HG03025 (cell line): ENCODE measurements around the gene ACOXL.
A peak's percentile ranks its signal among the peaks of the same experiment; 100 is the strongest.

Experiments used
- ATAC-seq: cut with Tn5 transposase; IDR thresholded peaks from one replicate; pipeline ENCODE4 v1.9.1; 2021; ENCODE audit warnings: mild to moderate bottlenecking, moderate library complexity; ENCODE audit not compliant: unreplicated experiment, low FRiP score

The ACOXL gene

DNA sequence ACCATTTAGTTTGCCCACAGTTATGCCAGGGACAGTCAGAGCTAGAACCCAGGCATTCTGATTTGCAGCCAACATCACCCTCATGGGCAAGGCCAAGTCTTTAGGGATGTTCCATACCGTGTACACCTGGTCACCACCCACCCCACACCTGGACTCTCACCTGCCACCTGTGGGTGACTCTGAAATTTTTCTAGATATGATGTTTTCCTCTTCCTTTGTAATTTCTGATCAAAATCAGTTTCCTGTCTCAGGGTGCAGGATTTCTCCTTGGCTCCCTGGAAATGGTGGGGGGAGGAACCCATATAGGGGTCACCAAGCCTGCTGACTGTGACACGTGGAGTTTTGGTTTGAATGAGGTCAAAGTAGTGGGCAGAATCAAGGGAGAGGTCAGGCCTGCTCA lies 138.2 kb downstream of the ACOXL start:
- no peak for ATAC-seq

DNA sequence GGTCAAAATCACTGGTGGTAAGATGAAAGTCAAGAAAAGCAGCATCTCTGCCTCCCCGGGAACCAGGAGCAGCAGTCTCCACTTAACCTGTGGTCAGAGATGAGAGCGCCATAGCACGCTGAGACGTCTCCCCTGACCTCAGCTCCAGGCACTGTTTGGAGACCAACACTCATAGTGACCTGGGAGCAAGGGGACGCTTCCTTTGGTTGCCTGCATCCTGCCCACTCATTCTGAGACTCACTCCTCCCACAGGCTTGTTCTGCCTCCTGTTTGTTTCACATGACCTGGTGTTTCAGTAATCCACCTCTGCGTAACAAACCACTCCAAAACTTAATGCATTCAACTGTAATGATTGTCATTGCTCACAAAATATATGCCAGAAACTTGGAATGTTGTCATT lies 139.3 kb downstream of the ACOXL start:
- no peak for ATAC-seq

DNA sequence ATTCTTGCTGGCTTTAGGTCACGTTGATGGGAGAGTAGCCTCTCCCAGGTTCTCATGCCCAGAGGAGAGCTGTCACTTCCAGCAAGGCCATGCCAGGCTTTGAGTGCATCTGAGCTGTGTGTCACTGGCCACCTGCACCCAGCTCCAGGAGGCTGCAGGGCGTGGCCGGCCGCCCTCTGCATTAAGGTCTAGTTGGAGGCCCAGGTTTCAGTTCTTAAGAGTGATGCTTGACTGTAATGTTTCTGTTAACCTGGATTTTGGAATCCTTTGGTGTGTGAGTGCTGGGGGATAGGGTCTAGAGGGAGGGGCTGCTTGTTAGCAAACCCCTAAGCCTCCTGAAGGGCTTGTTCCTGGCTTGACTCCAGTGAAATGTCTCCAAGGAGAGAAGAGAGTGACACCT lies 140.1 kb downstream of the ACOXL start:
- ATAC-seq, result no peak

DNA sequence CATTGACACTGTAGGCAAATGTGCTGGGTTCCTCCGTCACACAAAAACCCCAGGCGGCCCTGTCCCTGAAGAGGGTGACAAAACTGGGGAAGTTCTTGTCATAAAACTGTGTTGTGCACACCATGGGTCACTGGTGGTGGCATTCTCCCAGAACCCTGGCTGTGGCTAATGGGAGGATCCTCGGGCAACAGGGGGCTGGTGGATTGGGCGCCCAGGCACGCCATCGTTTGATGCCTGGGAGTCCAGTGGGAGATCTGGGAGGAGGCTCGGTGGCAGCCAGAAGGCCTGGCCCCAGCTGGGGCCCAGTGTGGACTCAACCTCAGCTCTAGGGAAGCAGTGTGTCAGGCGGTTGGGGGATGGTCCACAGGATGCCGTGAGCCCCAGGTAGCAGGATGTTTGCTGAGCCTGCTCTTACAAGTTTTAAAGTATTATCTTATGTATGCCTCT lies 140.7 kb downstream of the ACOXL start:
- no peak for ATAC-seq

DNA sequence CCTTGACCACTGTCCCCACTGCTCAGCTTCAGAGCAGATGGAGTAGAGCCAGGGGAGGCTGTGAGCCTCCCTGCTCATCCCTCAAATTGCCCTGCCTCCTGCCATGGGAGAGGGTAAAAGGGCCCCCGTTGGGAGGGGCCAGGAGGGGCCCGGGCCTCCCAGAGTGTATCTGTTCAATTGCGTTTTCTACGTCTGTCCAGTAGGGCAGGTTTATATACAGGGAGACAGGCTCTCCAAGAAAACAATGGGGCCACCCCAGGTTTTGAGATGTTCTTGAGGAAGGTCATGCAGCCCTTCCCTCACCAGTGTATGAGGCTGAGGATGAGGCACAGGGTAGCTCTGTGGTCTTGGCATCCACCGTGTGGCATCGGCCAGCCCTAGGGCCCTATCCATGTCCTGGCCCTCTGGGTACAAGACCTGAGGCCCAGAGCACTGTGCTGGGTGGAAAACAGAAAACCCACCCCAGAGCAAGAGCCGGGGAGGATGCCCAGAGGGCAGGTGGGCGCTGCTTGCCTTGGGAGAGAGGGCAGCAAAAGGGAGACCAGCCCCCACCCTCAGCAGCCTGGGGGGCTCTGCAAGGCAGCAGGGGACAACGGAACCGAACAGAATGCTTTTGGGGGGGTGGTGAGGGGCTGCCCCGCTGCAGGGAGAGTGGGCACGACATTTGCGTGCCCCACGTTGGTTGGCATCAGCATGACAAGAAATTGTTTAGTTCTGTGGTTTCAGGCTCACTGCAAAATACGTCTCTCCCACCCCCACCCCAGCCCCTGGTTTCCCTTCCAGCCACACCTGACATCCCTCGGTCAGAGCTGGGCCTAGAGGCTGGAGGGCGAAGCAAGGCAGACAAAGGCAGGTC lies 141.5 kb downstream of the ACOXL start:
- ATAC-seq, result no peak

DNA sequence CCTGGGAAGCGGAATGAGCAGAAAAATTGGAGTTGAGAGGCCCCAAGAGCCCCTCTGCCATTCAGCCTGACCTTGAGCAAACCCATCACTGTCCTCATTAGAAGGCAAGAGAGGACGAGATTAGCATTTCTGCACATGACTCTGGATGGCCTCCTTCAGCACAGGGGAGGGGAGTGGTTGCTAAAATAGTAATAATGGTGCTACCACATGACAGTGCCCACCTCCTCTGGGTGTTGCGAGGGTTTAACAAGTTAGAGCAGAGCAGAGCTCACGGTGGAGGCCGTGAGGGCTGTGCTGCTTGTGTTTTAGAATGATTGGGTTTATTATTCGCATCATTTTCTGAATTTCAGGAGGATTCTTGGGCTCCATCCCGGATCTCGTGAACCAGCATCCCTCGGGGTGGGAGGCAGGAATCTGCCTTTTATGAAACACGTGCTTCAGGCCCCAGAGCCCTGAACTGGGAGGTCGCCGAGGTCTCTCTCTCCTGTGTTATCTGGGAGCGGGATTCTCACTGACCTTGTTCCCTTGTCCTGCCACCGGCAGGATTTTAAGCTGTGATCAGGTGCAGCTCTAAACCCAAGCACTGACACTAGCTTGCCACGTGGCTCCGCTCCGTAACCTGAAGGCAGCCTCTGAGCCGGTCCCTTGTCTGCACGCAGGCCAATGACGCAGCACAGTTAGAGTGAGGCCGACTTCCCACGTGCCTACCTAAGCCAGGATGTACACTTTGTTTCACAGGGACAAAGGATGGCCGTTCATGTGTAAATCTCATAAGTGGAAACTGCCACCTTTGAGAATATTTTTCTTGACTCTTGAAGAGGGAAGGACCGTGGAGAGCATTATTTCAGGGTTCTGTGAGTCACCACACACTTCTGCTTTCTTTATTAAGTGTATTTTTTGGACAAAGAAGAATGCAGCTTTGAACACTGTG lies 142.3 kb downstream of the ACOXL start:
- peak; percentile 41 for ATAC-seq

DNA sequence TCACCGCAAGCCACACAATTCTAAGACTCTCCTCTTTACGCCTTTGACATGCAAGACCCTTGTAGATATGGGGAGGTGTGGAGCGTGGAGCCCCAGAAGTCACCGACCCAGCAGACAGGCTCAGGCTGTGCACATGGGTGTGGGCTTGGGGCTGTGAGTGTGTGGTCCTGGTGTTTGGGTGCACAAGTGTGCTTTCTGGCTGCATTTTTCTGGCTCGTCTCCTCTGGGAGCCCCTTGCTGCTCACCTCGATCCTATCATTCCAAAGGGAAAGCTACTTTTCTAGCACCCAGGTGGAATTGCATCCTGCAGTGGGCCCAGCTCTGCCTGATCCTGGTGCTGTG lies 143.0 kb downstream of the ACOXL start:
- ATAC-seq, result no peak

DNA sequence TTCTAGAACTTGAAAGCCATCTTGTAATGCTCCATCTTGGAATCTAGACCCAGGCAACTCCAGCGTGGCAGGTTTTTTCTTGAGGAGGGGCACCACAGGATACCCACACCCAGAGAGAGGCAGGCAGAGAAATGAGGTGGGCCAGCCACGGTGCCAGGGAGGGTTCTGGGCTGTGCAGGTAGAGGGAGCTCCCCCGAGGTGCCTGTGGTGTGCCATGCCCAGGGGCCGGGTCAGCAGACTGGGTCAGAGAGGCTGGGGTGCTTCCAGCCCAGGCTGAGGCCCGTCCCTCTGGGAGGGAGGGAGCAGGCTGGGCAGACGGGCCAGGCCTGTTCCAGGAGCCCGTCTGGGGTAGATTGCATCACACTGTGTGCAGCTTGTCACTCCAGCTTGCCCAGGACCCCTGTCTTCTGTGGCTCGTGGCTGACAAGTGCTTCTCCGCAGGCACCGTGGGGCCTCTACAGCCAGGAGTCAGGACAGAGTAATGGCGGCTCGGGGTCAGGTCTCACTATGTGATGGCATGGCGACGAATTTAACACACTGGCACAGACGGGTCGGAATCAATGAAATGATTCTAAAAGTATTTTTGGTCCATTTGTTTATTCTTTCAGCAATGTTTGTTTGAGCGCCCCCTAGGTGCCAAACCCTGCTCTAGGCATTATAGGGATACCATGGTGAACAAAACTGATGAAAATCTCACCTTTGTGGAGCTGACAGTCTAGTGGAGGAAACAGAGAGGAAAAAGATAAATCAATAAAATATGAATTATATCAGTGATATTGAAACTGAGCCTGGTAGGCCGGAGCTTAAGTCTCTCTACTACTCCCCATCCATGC lies 144.0 kb downstream of the ACOXL start:
- no peak for ATAC-seq

DNA sequence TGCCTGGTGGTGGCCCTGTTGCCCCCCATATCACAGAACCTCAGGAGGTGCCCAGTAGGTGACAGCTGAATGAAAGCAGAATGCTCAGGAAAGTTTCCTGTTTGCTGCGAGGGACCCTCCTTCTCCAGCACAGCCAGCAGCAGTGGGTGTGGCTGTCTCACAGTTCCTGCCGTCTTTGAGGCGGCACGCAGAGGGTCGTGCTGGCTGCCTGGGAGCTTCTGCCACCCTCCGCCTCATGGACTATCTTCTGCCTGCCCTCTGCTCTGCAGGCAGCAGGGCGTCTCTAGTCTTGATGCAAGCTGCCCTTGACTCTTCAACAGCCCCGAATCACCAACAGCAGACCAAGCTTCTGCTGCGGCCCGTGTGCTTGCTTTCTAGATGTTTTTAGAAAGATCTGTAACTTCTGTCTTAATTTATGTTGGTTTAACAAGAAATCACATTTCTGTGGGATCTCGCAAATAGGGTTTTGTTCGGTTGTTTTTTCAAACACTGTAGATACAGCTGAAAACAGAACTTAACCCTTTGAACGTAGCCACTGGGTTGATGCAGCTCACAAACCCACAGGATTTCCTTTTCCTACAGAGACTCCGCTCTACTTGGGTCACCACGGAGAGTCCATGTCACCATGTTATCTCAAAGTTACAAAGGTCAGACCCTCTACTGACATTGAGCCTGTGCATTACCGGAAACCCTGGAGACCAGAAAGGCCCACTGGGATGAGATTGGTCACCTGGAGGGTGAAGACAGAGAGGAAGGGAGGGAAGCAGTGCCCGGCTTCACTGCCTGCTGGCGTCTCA lies 144.9 kb downstream of the ACOXL start:
- ATAC-seq, result no peak

DNA sequence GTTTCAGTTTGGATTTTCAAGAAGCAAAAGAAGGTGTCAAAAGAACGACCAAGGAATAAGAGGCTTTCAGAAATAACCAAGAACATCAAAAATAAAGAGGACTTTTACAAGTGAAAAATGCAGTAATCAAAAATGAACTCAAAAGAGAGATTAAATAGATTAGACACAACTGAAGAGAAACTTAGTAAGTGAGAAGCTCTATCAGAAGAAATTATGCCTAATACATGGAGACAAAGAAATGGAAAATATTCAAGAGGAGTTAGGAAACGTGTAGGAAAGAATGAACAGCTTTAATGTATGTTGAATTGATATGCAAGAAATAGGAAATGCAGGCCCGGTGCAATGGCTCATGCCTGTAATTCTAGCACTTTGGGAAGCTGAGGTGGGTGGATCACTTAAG lies 145.8 kb downstream of the ACOXL start:
- ATAC-seq, result no peak

DNA sequence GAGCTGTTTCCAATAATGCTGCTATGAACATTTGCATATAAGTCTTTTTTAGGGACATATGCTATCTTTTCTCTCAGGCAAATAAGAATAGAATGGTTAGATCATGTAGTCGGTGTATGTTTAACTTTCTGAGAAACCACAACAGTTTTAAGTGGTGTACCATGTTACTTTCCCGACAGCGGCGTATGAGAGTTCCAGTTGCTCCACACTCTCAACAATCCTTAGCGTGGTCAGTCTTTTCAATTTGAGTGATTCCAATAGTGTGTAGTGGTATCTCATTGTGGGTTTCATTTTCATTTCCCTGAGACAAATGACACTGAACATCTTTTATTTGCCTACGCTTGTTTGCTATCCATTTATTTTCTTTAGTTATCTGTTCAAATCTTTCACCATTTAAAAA lies 149.5 kb downstream of the ACOXL start:
- ATAC-seq, result no peak

DNA sequence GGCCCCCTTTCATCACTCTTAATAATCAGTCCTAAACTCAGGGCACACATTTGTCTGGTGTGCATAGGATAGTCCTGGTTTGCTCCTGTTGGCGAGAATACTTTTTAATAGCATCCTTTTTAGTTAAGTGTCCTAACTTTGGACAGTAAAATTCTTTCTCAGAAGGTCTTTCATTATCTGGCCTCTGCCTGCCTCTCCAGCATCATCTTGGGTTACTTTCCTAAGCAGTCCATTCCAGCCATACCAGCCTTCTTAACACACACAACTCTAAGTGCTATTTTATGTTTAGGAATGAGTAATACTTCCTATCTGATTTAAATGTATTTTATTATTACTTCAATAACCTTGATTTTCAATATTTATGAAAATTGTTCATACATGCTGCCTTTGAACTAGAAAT lies 151.0 kb downstream of the ACOXL start:
- no peak for ATAC-seq

DNA sequence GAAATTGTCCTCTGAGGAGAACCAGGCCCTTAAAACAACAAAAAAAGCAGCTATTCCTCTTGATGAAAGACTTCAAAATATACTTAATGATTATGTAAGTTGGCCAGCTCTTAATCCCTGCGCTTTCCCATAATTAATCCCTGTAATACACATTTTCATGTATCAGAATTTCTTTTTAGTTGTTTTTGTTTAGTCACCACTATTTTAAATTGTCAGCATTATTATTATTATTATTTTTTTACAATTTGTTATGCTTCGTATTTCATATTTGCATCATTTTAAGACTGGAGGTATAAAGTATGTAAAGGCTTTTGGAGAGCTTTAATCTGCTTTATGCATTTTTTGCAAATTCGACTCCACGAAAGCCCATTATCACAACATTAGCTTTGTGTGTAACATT lies 152.9 kb downstream of the ACOXL start:
- ATAC-seq, result no peak

DNA sequence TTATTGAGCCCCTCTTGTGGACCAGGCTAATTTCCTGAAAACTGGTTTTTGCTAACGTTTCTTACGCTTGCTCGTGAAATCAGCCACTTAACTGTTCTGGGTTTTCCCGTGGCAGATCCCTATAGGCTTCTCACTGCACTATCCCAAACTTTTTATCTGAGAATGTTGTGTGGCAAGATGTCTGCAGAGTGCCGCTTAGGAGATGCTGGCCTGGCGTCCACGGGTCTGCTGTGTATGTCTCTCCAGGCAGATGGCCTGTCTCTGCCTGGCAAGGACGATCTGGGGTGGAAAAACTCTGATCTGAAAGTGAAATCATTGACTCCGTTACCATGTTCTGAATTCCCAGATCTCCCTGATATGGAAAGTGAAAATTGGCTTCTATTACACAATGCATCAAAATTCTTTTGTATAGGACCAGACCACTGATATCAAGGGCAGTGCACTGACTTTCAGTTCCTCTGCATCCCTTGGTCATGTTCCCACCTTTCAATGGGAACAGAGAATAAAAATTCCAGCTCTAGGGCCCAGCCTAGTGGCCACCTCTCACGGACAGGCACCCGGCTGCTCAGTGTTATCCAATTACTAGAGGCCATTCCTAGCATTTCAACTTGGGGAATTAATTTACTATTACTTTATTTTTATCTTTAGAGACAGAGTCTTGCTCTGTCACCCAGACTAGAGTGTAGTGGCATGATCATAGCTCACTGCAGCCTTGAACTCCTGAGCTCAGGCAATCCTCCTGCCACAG lies 154.6 kb downstream of the ACOXL start:
- no peak for ATAC-seq

DNA sequence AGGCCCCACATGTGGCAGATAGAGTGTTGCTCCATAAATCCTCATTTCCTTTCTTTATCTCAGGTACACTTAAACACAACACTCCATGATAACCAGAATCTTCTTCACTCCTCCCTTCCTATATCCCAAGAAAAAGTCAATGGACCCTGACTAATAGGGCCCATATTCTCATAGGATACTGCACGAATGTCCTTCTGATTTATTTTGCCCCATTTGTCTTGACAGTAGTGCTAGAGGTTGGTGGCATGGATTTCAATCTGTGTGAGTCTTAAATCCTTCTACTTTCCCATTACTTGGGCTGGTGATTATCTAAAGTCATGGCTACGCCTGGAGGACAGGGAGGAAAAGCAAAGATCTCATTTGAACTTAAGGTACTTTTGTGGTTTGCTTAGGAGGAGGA lies 156.0 kb downstream of the ACOXL start:
- ATAC-seq, result no peak

DNA sequence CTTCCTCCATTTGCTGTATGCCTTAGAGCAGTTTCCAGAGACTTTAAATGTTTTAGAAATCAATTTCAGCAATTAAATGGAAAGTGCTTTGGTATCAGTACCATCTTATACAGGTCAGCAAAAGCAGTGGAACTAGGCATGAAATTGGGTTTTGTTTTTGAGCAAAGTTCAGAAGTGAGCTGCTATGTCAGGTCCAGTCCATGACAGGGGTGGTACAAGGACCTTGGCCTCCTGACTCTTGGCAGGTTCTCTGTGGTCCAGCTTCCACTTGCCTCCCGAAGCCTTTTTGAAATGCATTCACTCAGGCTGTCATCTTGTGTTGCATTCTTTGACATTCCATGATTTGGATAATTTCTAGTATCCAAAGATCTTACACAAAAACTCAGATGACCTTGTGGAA lies 159.3 kb downstream of the ACOXL start:
- no peak for ATAC-seq

DNA sequence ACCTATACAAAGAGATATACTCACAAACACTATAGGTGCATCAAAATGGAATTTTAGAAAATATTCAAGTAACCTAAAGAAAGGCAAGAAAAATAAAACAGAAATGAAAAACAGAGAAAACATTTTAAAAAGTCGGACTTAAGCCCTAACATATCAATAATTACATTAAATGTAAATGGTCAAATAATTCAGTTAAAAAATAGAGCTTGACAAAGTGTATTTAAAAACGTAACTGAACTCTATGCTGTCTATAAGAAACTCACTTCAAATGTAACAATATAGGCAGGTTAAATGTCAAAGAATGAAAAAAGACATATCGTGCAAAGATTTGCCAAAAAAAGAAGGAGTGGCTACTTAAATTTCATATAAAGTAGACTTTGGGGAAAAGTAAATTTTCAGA lies 163.9 kb downstream of the ACOXL start:
- no peak for ATAC-seq

DNA sequence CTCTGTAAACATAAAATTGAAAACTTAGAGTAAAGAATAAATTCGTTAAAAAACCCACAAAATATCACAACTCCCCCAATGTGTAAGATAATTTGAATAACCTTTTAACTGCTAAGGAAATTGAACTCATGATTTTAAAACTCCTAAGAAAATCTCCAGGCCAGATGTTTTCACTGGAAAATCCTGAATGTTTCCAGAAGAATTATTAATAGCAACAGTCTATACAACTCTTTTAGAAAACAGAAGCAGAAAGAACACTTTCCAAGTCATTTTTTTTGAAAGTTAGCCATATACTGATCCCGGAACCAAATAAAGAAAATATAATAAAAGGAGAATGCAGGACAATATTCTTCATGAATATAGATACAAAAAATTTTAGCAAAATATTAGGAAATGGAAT lies 165.6 kb downstream of the ACOXL start:
- no peak for ATAC-seq

DNA sequence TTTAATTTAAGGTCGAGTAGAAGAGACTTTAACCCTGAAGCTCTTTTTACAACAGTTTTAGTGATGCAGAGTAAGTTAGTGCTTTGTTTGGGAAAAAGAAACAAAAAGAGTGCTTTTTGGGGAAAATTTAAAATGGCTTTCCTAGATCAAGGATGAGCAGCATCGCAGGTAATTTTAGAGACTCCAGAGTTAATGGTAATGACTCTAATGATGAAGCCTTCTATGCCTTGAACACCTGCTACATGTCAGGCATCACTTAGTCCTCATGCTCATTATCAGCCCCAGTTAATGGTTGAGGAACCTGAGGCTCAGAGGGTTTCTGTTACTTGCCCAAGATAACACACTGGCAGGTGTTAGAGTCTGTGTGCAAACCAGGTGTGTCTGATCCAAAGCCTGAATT lies 167.8 kb downstream of the ACOXL start:
- no peak for ATAC-seq
